BJ (cell line): ENCODE data around the gene TMPRSS2. TPM values are rescaled to one million over a fixed set of nuclear protein-coding genes. Genes with fewer than 3 reads are reported as not detected.

Source experiments
- CTCF ChIA-PET: fragments of 350-600 bp; formaldehyde crosslinking; extraction: SDS; loops from one replicate; lab custom pipeline; 2021; ENCODE audit warnings: antibody characterized with exemption, inconsistent platforms; lab: Yijun Ruan, JAX
- POLR2A ChIA-PET: fragments of 300-600 bp; sonication (Branson Sonifier 250); formaldehyde crosslinking; extraction: SDS; loops from one replicate; lab custom pipeline; 2021; ENCODE audit warnings: antibody characterized with exemption; lab: Charles Lee
- DNase-seq: peaks from one replicate; pipeline ENCODE4 v3.0.0-alpha.2; 2011; ENCODE audit warnings: low read depth
- H3K27me3 ChIP-seq: 2 replicates; pipeline ENCODE4 v1.6.0; 2011; ENCODE audit warnings: low read length; ENCODE audit not compliant: control insufficient read depth, insufficient read depth
- H3K36me3 ChIP-seq: 2 replicates; pipeline ENCODE4 v1.5.1; 2011; ENCODE audit warnings: low read length; ENCODE audit not compliant: control insufficient read depth, insufficient read depth
- H3K4me3 ChIP-seq: 2 replicates; pipeline ENCODE4 v1.5.1; 2011; ENCODE audit warnings: low read depth, mild to moderate bottlenecking, control low read depth, low read length
- CTCF ChIP-seq: IDR thresholded peaks from 2 replicates; pipeline ENCODE4 v1.5.1; 2011; ENCODE audit warnings: low read depth, mild to moderate bottlenecking, control low read depth, inconsistent platforms, low read length, moderate library complexity; ENCODE audit not compliant: insufficient read depth
- polyA plus RNA-seq: library from polyadenylated mRNA; depleted of rRNA; stranded (reverse); fragments of >200 nt; gene quantifications from 2 replicates; pipeline ENCODE4 v1.2.3, GENCODE V29; 2011

TMPRSS2 gene
- polyA plus RNA-seq, 1 experiment = not detected

- TF ChIP-seq CTCF = no peak
- POLR2A ChIA-PET = no interaction called here
- no peaks in the 10 kb centered on the region for H3K27me3 ChIP-seq
- H3K4me3 ChIP-seq = no peak overlapping the region
- CTCF ChIA-PET = no interaction called here
- DNase-seq = no peak
- H3K36me3 ChIP-seq = no peaks in the 10 kb centered on the region
Observed at GRCh38 chr21:41435706-41436105, 72.3 kb downstream of the TMPRSS2 start.

- CTCF ChIA-PET = no interaction called here
- no peak for TF ChIP-seq CTCF
- DNase-seq = no peak
Observed at GRCh38 chr21:41433566-41433965, 74.4 kb downstream of the TMPRSS2 start.

GRCh38 chr21:41432562-41433460 lies 75.1 kb downstream of the TMPRSS2 start:
- H3K36me3 ChIP-seq = no peaks in the 10 kb centered on the region
- no peak for TF ChIP-seq CTCF
- no peaks in the 10 kb centered on the region for H3K27me3 ChIP-seq
- DNase-seq = no peak
- H3K4me3 ChIP-seq = no peak overlapping the region
- CTCF ChIA-PET = no interaction called here
- POLR2A ChIA-PET = no interaction called here

More at GRCh38 chr21:41433566-41433965, 74.4 kb downstream of the TMPRSS2 start:
- Histone ChIP-seq H3K36me3 (no peaks in the 10 kb centered on the region), H3K27me3 (no peaks in the 10 kb centered on the region), H3K4me3 (no peak overlapping the region)
- POLR2A ChIA-PET = no interaction called here

GRCh38 chr21:41431788-41432548 lies 76.0 kb downstream of the TMPRSS2 start:
- no peaks in the 10 kb centered on the region for H3K27me3 ChIP-seq
- no peaks in the 10 kb centered on the region for H3K36me3 ChIP-seq
- ChIA-PET CTCF (no interaction called here), POLR2A (no interaction called here)
- no peak for TF ChIP-seq CTCF
- no peak for DNase-seq
- H3K4me3 ChIP-seq = no peak overlapping the region

GRCh38 chr21:41429925-41430491 lies 78.0 kb downstream of the TMPRSS2 start:
- no peak for TF ChIP-seq CTCF
- no peak overlapping the region for H3K4me3 ChIP-seq
- POLR2A ChIA-PET = no interaction called here
- no peaks in the 10 kb centered on the region for H3K27me3 ChIP-seq
- no peak for DNase-seq
- no peaks in the 10 kb centered on the region for H3K36me3 ChIP-seq
- CTCF ChIA-PET = no interaction called here
